ENCODE data around the gene GSE1.

The GSE1 gene

DNA sequence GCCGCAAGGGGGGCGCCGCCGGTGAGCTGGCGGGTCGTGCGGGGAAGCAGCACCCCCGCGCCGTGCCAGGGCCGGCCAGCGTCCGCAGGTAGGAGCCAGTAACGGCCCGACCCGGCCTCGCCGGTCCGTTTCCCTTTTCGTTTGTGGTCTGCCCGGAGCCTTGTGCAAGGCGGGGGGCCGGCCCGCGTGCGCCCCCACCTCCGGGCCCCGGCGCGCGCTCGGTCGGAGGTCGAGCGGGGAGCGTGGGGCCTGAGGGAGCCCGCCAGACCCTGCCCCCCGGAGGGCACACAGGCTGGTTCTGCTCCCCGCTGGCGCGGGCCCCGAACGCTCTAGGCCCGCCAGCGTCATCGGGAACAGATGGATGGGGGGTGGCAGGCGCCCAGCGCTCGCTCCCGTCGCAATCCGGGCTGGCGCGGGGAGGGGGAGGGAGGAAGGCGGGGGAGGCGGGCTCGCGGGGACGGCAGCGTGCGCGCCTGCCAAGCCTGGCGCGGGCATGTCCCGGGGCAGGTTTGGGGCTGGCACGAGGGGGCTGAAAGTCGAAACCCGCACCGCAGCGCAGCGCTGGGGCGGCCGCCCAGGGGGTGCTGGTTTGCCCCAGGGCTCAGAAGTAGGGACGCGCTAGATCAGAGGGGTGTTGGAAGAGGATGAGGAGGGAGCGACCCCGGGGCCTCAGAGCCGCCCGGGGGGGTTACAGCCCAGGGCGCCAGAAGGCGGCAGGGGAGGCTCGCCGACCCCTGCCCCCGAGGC is 1.5 kb upstream of the GSE1 start:
- Histone ChIP-seq H3K23ac (ENCODE audit: low read length in 2 of 2) (peak overlapping the region in 1 of 2 experiments; percentile 94), H3K36me3 (ENCODE audit: control insufficient read depth in 1 of 2, insufficient read depth in 2 of 2, low read depth in 1 of 2, low read length in 2 of 2) (peaks cover 0 to 9% of the 10 kb centered on the region in 2 experiments), H3K18ac (ENCODE audit: low read depth in 1 of 2, low read length in 2 of 2) (peak overlapping the region; percentile 91 to 98), H2BK120ac (ENCODE audit: low read depth, low read length) (peak overlapping the region; percentile 95), H2BK5ac (ENCODE audit: low read depth, low read length, poor library complexity, severe bottlenecking) (peak overlapping the region; percentile 83), H2BK15ac (ENCODE audit: low read depth, poor library complexity, severe bottlenecking) (peak overlapping the region; percentile 94), H3K79me1 (replicated peaks; ENCODE audit: low read length, poor library complexity, severe bottlenecking) (peaks cover 33% of the 10 kb centered on the region), H3K27me3 (ENCODE audit: control insufficient read depth in 1 of 2, insufficient read depth in 1 of 2, low read length in 2 of 2) (no peaks in the 10 kb centered on the region), H3K9ac (ENCODE audit: low read length) (peak overlapping the region; percentile 85), H3K4me2 (ENCODE audit: low read length, poor library complexity, severe bottlenecking) (peak overlapping the region; percentile 97), H4K91ac (ENCODE audit: low read length) (peak overlapping the region; percentile 96), H2AFZ (ENCODE audit: low read depth, low read length) (no peak overlapping the region), H4K8ac (ENCODE audit: low read length) (peak overlapping the region; percentile 90), H2AK5ac (ENCODE audit: low read length, severe bottlenecking) (no peak overlapping the region), H3K27ac (ENCODE audit: low read length, poor library complexity, severe bottlenecking) (peak overlapping the region; percentile 58), H3K9me3 (ENCODE audit: control insufficient read depth, low read length) (no peaks in the 10 kb centered on the region), H3K4me1 (ENCODE audit: control insufficient read depth, insufficient read depth, low read depth, low read length) (peaks cover 64% of the 10 kb centered on the region), H2BK12ac (ENCODE audit: low read length in 2 of 2) (peak overlapping the region; percentile 44 to 93), H3K14ac (ENCODE audit: low read length in 2 of 2) (peak overlapping the region in 1 of 2 experiments; percentile 70), H3K4me3 (ENCODE audit: insufficient read depth in 1 of 2, low read depth in 1 of 2, low read length in 2 of 2) (peak overlapping the region; percentile 59 to 74), H3K4ac (ENCODE audit: low read depth in 1 of 2, low read length in 2 of 2) (peak overlapping the region; percentile 77 to 90)
- peak; percentile 85 for DNase-seq
- WGBS: 0% methylated on average over 24 of the region's 84 CpGs

- peak overlapping the region; percentile 31 for H2AK5ac ChIP-seq (ENCODE audit: low read length, severe bottlenecking)
- peaks cover 66% of the 10 kb centered on the region for H3K4me1 ChIP-seq (ENCODE audit: control insufficient read depth, insufficient read depth, low read depth, low read length)
- peak overlapping the region; percentile 85 for H3K9ac ChIP-seq (ENCODE audit: low read length)
- peak overlapping the region in 1 of 2 experiments; percentile 87 for H2BK12ac ChIP-seq (ENCODE audit: low read length in 2 of 2)
- peak overlapping the region; percentile 63 to 78 for H3K4me3 ChIP-seq (ENCODE audit: insufficient read depth in 1 of 2, low read depth in 1 of 2, low read length in 2 of 2)
- no peak overlapping the region for H3K14ac ChIP-seq (ENCODE audit: low read length in 2 of 2)
- WGBS: 1% methylated on average over 21 of the region's 38 CpGs
- H2BK120ac ChIP-seq (ENCODE audit: low read depth, low read length): peak overlapping the region; percentile 87
- H3K23ac ChIP-seq (ENCODE audit: low read length in 2 of 2): peak overlapping the region in 1 of 2 experiments; percentile 91
- H3K4ac ChIP-seq (ENCODE audit: low read depth in 1 of 2, low read length in 2 of 2): peak overlapping the region in 1 of 2 experiments; percentile 48
- peaks cover 0 to 15% of the 10 kb centered on the region in 2 experiments for H3K36me3 ChIP-seq (ENCODE audit: control insufficient read depth in 1 of 2, insufficient read depth in 2 of 2, low read depth in 1 of 2, low read length in 2 of 2)
- H3K18ac ChIP-seq (ENCODE audit: low read depth in 1 of 2, low read length in 2 of 2): peak overlapping the region; percentile 43 to 92
- H3K9me3 ChIP-seq (ENCODE audit: control insufficient read depth, low read length): no peaks in the 10 kb centered on the region
- H2AFZ ChIP-seq (ENCODE audit: low read depth, low read length): no peak overlapping the region
- no peaks in the 10 kb centered on the region for H3K27me3 ChIP-seq (ENCODE audit: control insufficient read depth in 1 of 2, insufficient read depth in 1 of 2, low read length in 2 of 2)
- H3K79me1 ChIP-seq (replicated peaks; ENCODE audit: low read length, poor library complexity, severe bottlenecking): peaks cover 36% of the 10 kb centered on the region
- peak overlapping the region; percentile 76 for H4K8ac ChIP-seq (ENCODE audit: low read length)
- H2BK5ac ChIP-seq (ENCODE audit: low read depth, low read length, poor library complexity, severe bottlenecking): peak overlapping the region; percentile 67
- H3K27ac ChIP-seq (ENCODE audit: low read length, poor library complexity, severe bottlenecking): peak overlapping the region; percentile 59
- peak overlapping the region; percentile 97 for H3K4me2 ChIP-seq (ENCODE audit: low read length, poor library complexity, severe bottlenecking)
- peak overlapping the region; percentile 16 for H2BK15ac ChIP-seq (ENCODE audit: low read depth, poor library complexity, severe bottlenecking)
- H4K91ac ChIP-seq (ENCODE audit: low read length): peak overlapping the region; percentile 89
- DNase-seq: peak; percentile 94
Observed at GRCh38 chr16:85612191-85612800, 826 bp upstream of the GSE1 start.

DNA sequence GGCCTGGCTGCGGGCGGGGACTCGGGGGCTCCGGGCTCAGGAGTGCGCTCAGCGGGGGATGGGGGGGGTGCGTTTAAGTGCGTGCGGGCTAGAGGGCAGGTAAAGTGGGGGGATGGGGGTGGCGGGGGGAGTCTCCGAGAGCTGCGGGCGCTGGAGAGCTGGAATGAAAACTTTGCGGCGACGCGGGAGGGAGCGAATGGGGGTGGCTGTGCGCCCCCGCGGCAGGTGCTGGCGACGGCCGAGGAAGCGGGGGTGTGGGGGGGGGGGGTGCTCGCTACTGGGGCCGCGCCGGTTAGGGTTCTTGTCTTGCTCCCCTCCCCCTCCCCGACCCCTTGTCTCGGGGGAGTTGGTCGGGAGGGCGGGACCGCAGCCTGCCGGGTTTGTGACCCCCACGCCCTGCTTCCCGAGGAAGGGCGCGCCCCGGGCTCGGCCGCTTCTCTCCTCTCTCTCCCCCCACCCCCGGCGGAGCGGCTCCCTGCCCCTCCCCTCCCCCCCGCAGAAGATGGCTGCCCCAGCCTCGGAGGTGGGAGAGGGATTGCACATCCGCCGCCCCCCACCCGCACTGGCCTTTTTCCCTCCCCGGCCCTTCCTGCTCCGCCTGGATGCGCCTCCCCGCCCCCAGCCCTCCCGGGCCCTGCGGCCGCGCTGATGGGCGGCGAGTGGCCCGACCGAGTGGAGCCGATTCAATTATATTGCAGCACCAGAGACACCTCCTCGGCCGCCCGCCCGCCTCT is 649 bp downstream of the GSE1 start:
- Histone ChIP-seq H2BK5ac (ENCODE audit: low read depth, low read length, poor library complexity, severe bottlenecking) (no peak overlapping the region), H2BK15ac (ENCODE audit: low read depth, poor library complexity, severe bottlenecking) (peak overlapping the region; percentile 84), H2AK5ac (ENCODE audit: low read length, severe bottlenecking) (no peak overlapping the region), H3K4me1 (ENCODE audit: control insufficient read depth, insufficient read depth, low read depth, low read length) (peaks cover 62% of the 10 kb centered on the region), H3K36me3 (ENCODE audit: control insufficient read depth in 1 of 2, insufficient read depth in 2 of 2, low read depth in 1 of 2, low read length in 2 of 2) (peaks cover 0 to 20% of the 10 kb centered on the region in 2 experiments), H2AFZ (ENCODE audit: low read depth, low read length) (no peak overlapping the region), H3K23ac (ENCODE audit: low read length in 2 of 2) (peak overlapping the region in 1 of 2 experiments; percentile 36), H3K9ac (ENCODE audit: low read length) (no peak overlapping the region), H3K14ac (ENCODE audit: low read length in 2 of 2) (no peak overlapping the region), H3K27me3 (ENCODE audit: control insufficient read depth in 1 of 2, insufficient read depth in 1 of 2, low read length in 2 of 2) (no peaks in the 10 kb centered on the region), H3K18ac (ENCODE audit: low read depth in 1 of 2, low read length in 2 of 2) (peak overlapping the region; percentile 19 to 87), H2BK12ac (ENCODE audit: low read length in 2 of 2) (no peak overlapping the region), H4K91ac (ENCODE audit: low read length) (peak overlapping the region; percentile 44), H2BK120ac (ENCODE audit: low read depth, low read length) (peak overlapping the region; percentile 71), H3K27ac (ENCODE audit: low read length, poor library complexity, severe bottlenecking) (no peak overlapping the region), H3K4me2 (ENCODE audit: low read length, poor library complexity, severe bottlenecking) (peak overlapping the region; percentile 97), H3K79me1 (replicated peaks; ENCODE audit: low read length, poor library complexity, severe bottlenecking) (peaks cover 38% of the 10 kb centered on the region), H4K8ac (ENCODE audit: low read length) (peak overlapping the region; percentile 38), H3K4ac (ENCODE audit: low read depth in 1 of 2, low read length in 2 of 2) (peak overlapping the region in 1 of 2 experiments; percentile 6), H3K9me3 (ENCODE audit: control insufficient read depth, low read length) (no peaks in the 10 kb centered on the region), H3K4me3 (ENCODE audit: insufficient read depth in 1 of 2, low read depth in 1 of 2, low read length in 2 of 2) (peak overlapping the region; percentile 63 to 78)
- peak; percentile 61 for DNase-seq
- 1% methylated on average over 32 of the region's 67 CpGs for WGBS

All from mesenchymal stem cell (in vitro differentiated cells and primary cell).